ENCODE results near the gene MTA3.

DNA sequence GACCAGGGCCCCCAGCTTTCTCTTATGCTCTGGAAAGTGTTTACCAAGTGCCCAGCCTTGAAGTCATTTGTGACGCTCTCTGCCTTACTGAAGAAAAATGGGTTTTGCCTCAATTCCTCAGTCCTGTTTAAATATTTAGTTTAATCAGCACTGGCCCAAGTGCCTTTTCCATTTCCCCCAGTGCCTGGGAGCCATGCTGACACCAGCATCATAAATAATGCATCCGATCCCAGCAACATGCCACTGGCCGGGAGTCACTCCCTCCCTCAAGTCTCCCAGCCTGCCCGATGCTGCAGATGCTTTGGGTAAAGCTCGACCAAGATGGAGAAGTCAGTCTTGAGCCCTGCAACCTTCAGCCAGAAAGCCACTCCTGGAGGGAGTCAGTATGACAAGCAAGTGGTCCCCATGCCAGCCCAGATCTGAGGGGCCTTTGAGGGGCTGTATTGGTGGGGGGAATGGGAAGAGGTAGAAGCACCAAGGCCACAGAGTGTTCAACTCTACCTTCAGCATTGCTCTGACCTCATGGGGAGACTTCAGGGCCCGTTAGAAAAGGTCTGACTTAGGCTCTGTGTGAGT, 12.0 kb upstream of the MTA3 start:
- TF ChIP-seq SIN3A (conservative IDR thresholded peaks at IDR 0.05 in 1 of 2, IDR thresholded peaks at IDR 0.05 in 1 of 2; ENCODE audit: low read depth in 1 of 2, low read length in 2 of 2): no peak
- TF ChIP-seq, protein P1, sequence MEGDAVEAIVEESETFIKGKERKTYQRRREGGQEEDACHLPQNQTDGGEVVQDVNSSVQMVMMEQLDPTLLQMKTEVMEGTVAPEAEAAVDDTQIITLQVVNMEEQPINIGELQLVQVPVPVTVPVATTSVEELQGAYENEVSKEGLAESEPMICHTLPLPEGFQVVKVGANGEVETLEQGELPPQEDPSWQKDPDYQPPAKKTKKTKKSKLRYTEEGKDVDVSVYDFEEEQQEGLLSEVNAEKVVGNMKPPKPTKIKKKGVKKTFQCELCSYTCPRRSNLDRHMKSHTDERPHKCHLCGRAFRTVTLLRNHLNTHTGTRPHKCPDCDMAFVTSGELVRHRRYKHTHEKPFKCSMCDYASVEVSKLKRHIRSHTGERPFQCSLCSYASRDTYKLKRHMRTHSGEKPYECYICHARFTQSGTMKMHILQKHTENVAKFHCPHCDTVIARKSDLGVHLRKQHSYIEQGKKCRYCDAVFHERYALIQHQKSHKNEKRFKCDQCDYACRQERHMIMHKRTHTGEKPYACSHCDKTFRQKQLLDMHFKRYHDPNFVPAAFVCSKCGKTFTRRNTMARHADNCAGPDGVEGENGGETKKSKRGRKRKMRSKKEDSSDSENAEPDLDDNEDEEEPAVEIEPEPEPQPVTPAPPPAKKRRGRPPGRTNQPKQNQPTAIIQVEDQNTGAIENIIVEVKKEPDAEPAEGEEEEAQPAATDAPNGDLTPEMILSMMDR (IDR thresholded peaks at IDR 0.05; ENCODE audit: control extremely low read depth in 1 of 3, insufficient read depth in 1 of 3, low read depth in 1 of 3, low read length in 3 of 3): no peak
- TF ChIP-seq ZNF274 (IDR thresholded peaks at IDR 0.05; ENCODE audit: borderline replicate concordance, extremely low read depth, low read length): no peak
- no peak for TF ChIP-seq YY1 (IDR thresholded peaks at IDR 0.05; ENCODE audit: low read depth, low read length)
- TF ChIP-seq, protein P2, sequence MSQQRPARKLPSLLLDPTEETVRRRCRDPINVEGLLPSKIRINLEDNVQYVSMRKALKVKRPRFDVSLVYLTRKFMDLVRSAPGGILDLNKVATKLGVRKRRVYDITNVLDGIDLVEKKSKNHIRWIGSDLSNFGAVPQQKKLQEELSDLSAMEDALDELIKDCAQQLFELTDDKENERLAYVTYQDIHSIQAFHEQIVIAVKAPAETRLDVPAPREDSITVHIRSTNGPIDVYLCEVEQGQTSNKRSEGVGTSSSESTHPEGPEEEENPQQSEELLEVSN (IDR thresholded peaks at IDR 0.05): no peak
- TF ChIP-seq HDAC6 (IDR thresholded peaks at IDR 0.05; ENCODE audit: low read depth, low read length): no peak
- TF ChIP-seq CBX5 (IDR thresholded peaks at IDR 0.05; ENCODE audit: low read depth, low read length): no peak
- TF ChIP-seq JUN (IDR thresholded peaks at IDR 0.05; ENCODE audit: low read depth, low read length): no peak
- no peak for TF ChIP-seq POLR2A (IDR thresholded peaks at IDR 0.05; ENCODE audit: control extremely low read depth in 1 of 2, low read depth in 2 of 2, low read length in 2 of 2)
- TF ChIP-seq CREB1 (IDR thresholded peaks at IDR 0.05): no peak
- TF ChIP-seq, protein P3, sequence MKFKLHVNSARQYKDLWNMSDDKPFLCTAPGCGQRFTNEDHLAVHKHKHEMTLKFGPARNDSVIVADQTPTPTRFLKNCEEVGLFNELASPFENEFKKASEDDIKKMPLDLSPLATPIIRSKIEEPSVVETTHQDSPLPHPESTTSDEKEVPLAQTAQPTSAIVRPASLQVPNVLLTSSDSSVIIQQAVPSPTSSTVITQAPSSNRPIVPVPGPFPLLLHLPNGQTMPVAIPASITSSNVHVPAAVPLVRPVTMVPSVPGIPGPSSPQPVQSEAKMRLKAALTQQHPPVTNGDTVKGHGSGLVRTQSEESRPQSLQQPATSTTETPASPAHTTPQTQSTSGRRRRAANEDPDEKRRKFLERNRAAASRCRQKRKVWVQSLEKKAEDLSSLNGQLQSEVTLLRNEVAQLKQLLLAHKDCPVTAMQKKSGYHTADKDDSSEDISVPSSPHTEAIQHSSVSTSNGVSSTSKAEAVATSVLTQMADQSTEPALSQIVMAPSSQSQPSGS (IDR thresholded peaks at IDR 0.05; ENCODE audit: low read length): no peak

All from H1 (cell line).